Effector memory CD4-positive, alpha-beta T cell (primary cell): ENCODE data around the gene ARHGAP15.
A peak's percentile ranks its signal among the peaks of the same experiment; 100 is the strongest.

Source experiments
- DNase-seq, 3 donors: peaks; one replicate each; pipeline ENCODE4 v3.0.0-alpha.2; 2020
- H3K27ac ChIP-seq: 2 replicates; pipeline ENCODE4 v1.7.0; 2013; ENCODE audit warnings: mild to moderate bottlenecking, low read length, moderate library complexity; ENCODE audit not compliant: insufficient read depth, poor library complexity, severe bottlenecking
- H3K27me3 ChIP-seq: replicated peaks from 2 replicates; pipeline ENCODE4 v1.7.0; 2013; ENCODE audit warnings: mild to moderate bottlenecking, low read length; ENCODE audit not compliant: insufficient read depth, control insufficient read depth, poor library complexity, severe bottlenecking
- H3K36me3 ChIP-seq: 2 replicates; pipeline ENCODE4 v1.7.0; 2013; ENCODE audit warnings: mild to moderate bottlenecking, low read length, moderate library complexity; ENCODE audit not compliant: control insufficient read depth, insufficient read depth
- H3K4me1 ChIP-seq: 2 replicates; pipeline ENCODE4 v1.7.0; 2013; ENCODE audit warnings: low read length, mild to moderate bottlenecking; ENCODE audit not compliant: control insufficient read depth, insufficient read depth, poor library complexity, severe bottlenecking
- H3K4me3 ChIP-seq: 2 replicates; pipeline ENCODE4 v1.7.0; 2013; ENCODE audit warnings: low read length, low read depth, mild to moderate bottlenecking; ENCODE audit not compliant: insufficient read depth, poor library complexity, severe bottlenecking
- H3K9me3 ChIP-seq: 2 replicates; pipeline ENCODE4 v1.7.0; 2013; ENCODE audit warnings: mild to moderate bottlenecking, low read length, moderate library complexity; ENCODE audit not compliant: control insufficient read depth

ARHGAP15 gene

DNA sequence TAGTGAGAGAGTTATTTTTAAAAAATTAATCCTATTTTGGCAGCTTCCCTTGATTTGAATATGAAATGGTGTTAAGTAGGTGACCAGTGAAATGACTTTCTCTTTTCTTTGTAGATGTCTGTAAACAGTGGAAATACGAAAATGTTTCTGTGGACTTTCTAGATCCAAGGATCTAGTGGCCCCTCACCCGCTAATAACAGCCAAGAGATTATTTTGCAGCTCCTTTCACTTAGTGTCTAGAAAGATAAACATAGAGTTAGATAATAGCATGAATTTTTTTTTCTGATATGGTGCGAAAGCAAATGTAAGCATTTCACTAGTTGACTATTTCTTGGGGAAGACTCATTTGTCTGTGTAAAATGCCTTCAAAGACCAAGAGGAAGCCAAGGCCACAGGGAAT, 57.7 kb downstream of the ARHGAP15 start:
- H3K4me1 ChIP-seq, result peaks cover 3% of the 10 kb centered on the region
- H3K27ac ChIP-seq, result no peak overlapping the region

GRCh38 chr2:143190431-143190830, 61.2 kb downstream of the ARHGAP15 start:
- Histone ChIP-seq H3K4me3 (no peak overlapping the region), H3K36me3 (peaks cover 14% of the 10 kb centered on the region), H3K4me1 (no peaks in the 10 kb centered on the region), H3K27ac (no peak overlapping the region), H3K9me3 (no peaks in the 10 kb centered on the region), H3K27me3 (no peaks in the 10 kb centered on the region)
- DNase-seq, result no peak

More for the DNA sequence above, 57.7 kb downstream of the ARHGAP15 start:
- Histone ChIP-seq H3K9me3 (no peaks in the 10 kb centered on the region), H3K27me3 (no peaks in the 10 kb centered on the region), H3K36me3 (peaks cover 14% of the 10 kb centered on the region), H3K4me3 (no peak overlapping the region)
- DNase-seq, result no peak

- no peak for DNase-seq
- peaks cover 14% of the 10 kb centered on the region for H3K36me3 ChIP-seq
- no peak overlapping the region for H3K27ac ChIP-seq
- H3K4me3 ChIP-seq, result no peak overlapping the region
- H3K27me3 ChIP-seq, result no peaks in the 10 kb centered on the region
- H3K4me1 ChIP-seq, result no peaks in the 10 kb centered on the region
- H3K9me3 ChIP-seq, result no peaks in the 10 kb centered on the region
Observed at GRCh38 chr2:143192106-143192505, 62.9 kb downstream of the ARHGAP15 start.

DNA sequence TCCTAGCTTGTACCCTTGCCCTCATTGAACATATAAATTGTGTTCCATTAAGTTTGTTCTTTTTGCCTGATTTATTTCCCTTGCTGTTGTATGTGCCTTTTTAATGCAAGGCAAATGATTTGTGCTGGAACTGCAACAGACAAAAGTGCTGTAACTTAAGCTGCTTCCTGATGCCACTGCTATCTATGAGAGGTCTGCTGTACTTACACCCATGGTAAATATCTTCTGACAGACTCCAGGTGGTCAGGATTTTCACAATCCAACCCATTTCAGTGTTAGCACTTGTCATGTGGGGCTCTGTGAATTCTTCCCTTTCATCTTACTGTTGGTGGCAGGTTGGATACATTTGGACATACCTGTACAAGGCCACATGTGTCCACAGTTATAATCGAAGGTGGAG, 63.5 kb downstream of the ARHGAP15 start:
- Histone ChIP-seq H3K4me1 (no peaks in the 10 kb centered on the region), H3K27ac (no peak overlapping the region), H3K9me3 (no peaks in the 10 kb centered on the region), H3K36me3 (peaks cover 14% of the 10 kb centered on the region), H3K4me3 (no peak overlapping the region), H3K27me3 (no peaks in the 10 kb centered on the region)
- DNase-seq, result no peak

- no peaks in the 10 kb centered on the region for H3K4me1 ChIP-seq
Observed at GRCh38 chr2:143193121-143193520, 63.9 kb downstream of the ARHGAP15 start.

GRCh38 chr2:143195511-143195910, 66.3 kb downstream of the ARHGAP15 start:
- Histone ChIP-seq H3K36me3 (peaks cover 12% of the 10 kb centered on the region), H3K27ac (no peak overlapping the region), H3K4me3 (no peak overlapping the region), H3K4me1 (no peaks in the 10 kb centered on the region), H3K9me3 (no peaks in the 10 kb centered on the region), H3K27me3 (no peaks in the 10 kb centered on the region)
- no peak for DNase-seq

More at GRCh38 chr2:143193121-143193520, 63.9 kb downstream of the ARHGAP15 start:
- H3K27ac ChIP-seq, result no peak overlapping the region
- H3K36me3 ChIP-seq, result peaks cover 14% of the 10 kb centered on the region
- H3K4me3 ChIP-seq, result no peak overlapping the region
- H3K9me3 ChIP-seq, result no peaks in the 10 kb centered on the region
- H3K27me3 ChIP-seq, result no peaks in the 10 kb centered on the region
- DNase-seq, result no peak

DNA sequence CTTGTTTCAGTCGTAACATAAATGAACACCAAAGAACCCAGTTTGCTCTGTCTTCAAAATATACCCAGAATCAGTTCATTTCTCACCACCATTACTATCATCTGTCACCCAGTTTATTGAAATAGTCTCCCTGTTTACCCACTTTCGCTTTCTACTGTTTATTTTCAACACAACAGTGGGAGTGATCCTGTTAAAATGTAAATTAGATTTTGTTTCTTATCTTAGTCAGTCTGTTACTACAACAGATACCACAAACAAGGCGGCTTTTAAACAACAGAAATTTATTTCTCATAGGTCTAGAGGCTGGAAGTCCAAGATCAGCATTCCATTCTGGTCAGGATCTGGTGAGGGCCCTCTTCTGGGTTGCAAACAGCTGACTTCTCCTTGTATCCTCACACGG, 74.8 kb downstream of the ARHGAP15 start:
- Histone ChIP-seq H3K36me3 (peaks cover 31% of the 10 kb centered on the region), H3K9me3 (no peaks in the 10 kb centered on the region), H3K4me1 (peaks cover 18% of the 10 kb centered on the region), H3K27me3 (no peaks in the 10 kb centered on the region), H3K4me3 (no peak overlapping the region), H3K27ac (no peak overlapping the region)
- DNase-seq, result no peak

- peaks cover 18% of the 10 kb centered on the region for H3K4me1 ChIP-seq
- H3K27ac ChIP-seq, result peak overlapping the region; percentile 37
- H3K27me3 ChIP-seq, result no peaks in the 10 kb centered on the region
- peaks cover 36% of the 10 kb centered on the region for H3K36me3 ChIP-seq
- no peaks in the 10 kb centered on the region for H3K9me3 ChIP-seq
- no peak for DNase-seq
- H3K4me3 ChIP-seq, result no peak overlapping the region
Observed at GRCh38 chr2:143205106-143205764, 76.0 kb downstream of the ARHGAP15 start.

- Histone ChIP-seq H3K9me3 (no peaks in the 10 kb centered on the region), H3K36me3 (peaks cover 29% of the 10 kb centered on the region), H3K27ac (no peak overlapping the region), H3K4me1 (peaks cover 11% of the 10 kb centered on the region), H3K27me3 (no peaks in the 10 kb centered on the region), H3K4me3 (no peak overlapping the region)
- DNase-seq, result no peak
Observed at GRCh38 chr2:143209570-143210445, 80.6 kb downstream of the ARHGAP15 start.

GRCh38 chr2:143210446-143210819, 81.2 kb downstream of the ARHGAP15 start:
- Histone ChIP-seq H3K9me3 (no peaks in the 10 kb centered on the region), H3K27me3 (no peaks in the 10 kb centered on the region), H3K36me3 (peaks cover 29% of the 10 kb centered on the region), H3K27ac (no peak overlapping the region), H3K4me3 (no peak overlapping the region), H3K4me1 (peaks cover 7% of the 10 kb centered on the region)
- DNase-seq, result no peak
